Endothelial cell of umbilical vein (primary cell): ENCODE results near the gene C1orf210. TPM values are rescaled to one million over a fixed set of nuclear protein-coding genes. Genes with fewer than 3 reads are reported as not detected.

Experiments
- BruUV-seq: library from RNA; stranded (reverse); fragments of 400-500 nt; replicated peaks from 2 replicates; lab custom pipeline; 2021; lab: Mats Ljungman, UMichigan
- CTCF ChIA-PET: fragments of 300-600, 350-600 bp; sonication (Branson Sonifier 250); formaldehyde crosslinking; loops from one replicate; lab custom pipeline; 2021; ENCODE audit warnings: antibody characterized with exemption, inconsistent platforms; lab: Charles Lee
- POLR2A ChIA-PET: fragments of 300-600, 350-600 bp; sonication (Branson Sonifier 250); formaldehyde crosslinking; loops from one replicate; lab custom pipeline; 2021; ENCODE audit warnings: antibody characterized with exemption, inconsistent platforms; lab: Charles Lee
- DNase-seq: peaks from one replicate; pipeline ENCODE4 v3.0.0-alpha.2; 2011; ENCODE audit warnings: low read depth, low spot score
- FAIRE-seq: peaks from 2 replicates; lab custom pipeline; 2011; peaks lifted over from hg19 to GRCh38; lab: Jason Lieb, UNC
- H2AFZ ChIP-seq: 2 replicates; pipeline ENCODE4 v1.6.0; 2012; ENCODE audit warnings: low read depth, low read length, control low read depth, inconsistent platforms
- H3K27ac ChIP-seq: 2 replicates; pipeline ENCODE4 v1.5.1; 2011; ENCODE audit warnings: low read depth, mild to moderate bottlenecking, control low read depth, low read length, moderate library complexity; ENCODE audit not compliant: insufficient read depth
- H3K27me3 ChIP-seq, 2 experiments: 2 replicates each; pipeline versions ENCODE4 v1.6.0 to v1.6.1; 2011; ENCODE audit warnings: low read length in 2 of 2, mixed read lengths in 1 of 2; ENCODE audit not compliant: control insufficient read depth in 2 of 2, insufficient read depth in 2 of 2
- H3K36me3 ChIP-seq, 2 experiments: 2 replicates in 1 of 2; 3 replicates in 1 of 2; pipeline ENCODE4 v1.5.1; 2011; ENCODE audit warnings: low read length in 2 of 2, mild to moderate bottlenecking in 1 of 2, moderate library complexity in 1 of 2; ENCODE audit not compliant: control insufficient read depth in 2 of 2, insufficient read depth in 2 of 2; ENCODE audit errors: extremely low read depth in 1 of 2
- H3K4me1 ChIP-seq: 3 replicates; pipeline ENCODE4 v1.5.1; 2011; ENCODE audit warnings: mild to moderate bottlenecking, low read length; ENCODE audit not compliant: control insufficient read depth, insufficient read depth; ENCODE audit errors: extremely low read depth
- H3K4me2 ChIP-seq: 2 replicates; pipeline ENCODE4 v1.6.1; 2011; ENCODE audit warnings: low read length, control low read depth, mixed read lengths; ENCODE audit not compliant: insufficient read depth
- H3K4me3 ChIP-seq, 3 experiments: fragments of 200-600 bp in 1 of 3; sonication (generic), shearing (Covaris generic) in 1 of 3; replicated peaks in 1 of 3; 2 replicates each; pipeline ENCODE4 v1.5.1; 2011 to 2016; ENCODE audit warnings: control low read depth in 3 of 3, low read length in 3 of 3, mild to moderate bottlenecking in 2 of 3, inconsistent platforms in 1 of 3, low read depth in 1 of 3, moderate library complexity in 1 of 3; ENCODE audit not compliant: insufficient read depth in 1 of 3
- H3K79me2 ChIP-seq: 2 replicates; pipeline ENCODE4 v1.6.0; 2012; ENCODE audit warnings: low read length, inconsistent platforms; ENCODE audit not compliant: control insufficient read depth, insufficient read depth
- H3K9ac ChIP-seq: replicated peaks from 2 replicates; pipeline ENCODE3; 2011; ENCODE audit warnings: low read length, control low read depth; ENCODE audit not compliant: insufficient read depth; ENCODE audit errors: extremely low read depth
- H3K9me1 ChIP-seq: replicated peaks from 3 replicates; pipeline ENCODE4 v1.6.0; 2011; ENCODE audit warnings: mild to moderate bottlenecking, low read length; ENCODE audit not compliant: control insufficient read depth, insufficient read depth; ENCODE audit errors: extremely low read depth
- H3K9me3 ChIP-seq: replicated peaks from 2 replicates; pipeline ENCODE4 v1.5.1; 2012; ENCODE audit warnings: low read length, inconsistent platforms; ENCODE audit not compliant: control insufficient read depth, insufficient read depth
- H4K20me1 ChIP-seq: replicated peaks from 2 replicates; pipeline ENCODE3; 2011; ENCODE audit warnings: mild to moderate bottlenecking, low read length; ENCODE audit not compliant: control insufficient read depth, insufficient read depth; ENCODE audit errors: extremely low read depth
- CTCF ChIP-seq, 2 donors: IDR thresholded peaks; 1 replicate in 1 of 2; 2 replicates in 1 of 2; pipeline ENCODE4 v1.5.1; 2011; ENCODE audit warnings: low read length in 2 of 2, mild to moderate bottlenecking in 2 of 2, moderate library complexity in 2 of 2, control low read depth in 1 of 2, inconsistent platforms in 1 of 2, low read depth in 1 of 2; ENCODE audit not compliant: insufficient read depth in 1 of 2; ENCODE audit errors: extremely low read depth in 1 of 2
- EZH2 ChIP-seq: IDR thresholded peaks from 2 replicates; pipeline ENCODE4 v1.6.1; 2012; ENCODE audit warnings: borderline replicate concordance, low read depth, mild to moderate bottlenecking, moderate library complexity, low read length, inconsistent platforms; ENCODE audit not compliant: severe bottlenecking
- FOS ChIP-seq: IDR thresholded peaks from 2 replicates; pipeline ENCODE4 v1.6.1; 2011; ENCODE audit warnings: mild to moderate bottlenecking, low read length, moderate library complexity, borderline replicate concordance; ENCODE audit not compliant: insufficient read depth
- GATA2 ChIP-seq: IDR thresholded peaks from 2 replicates; pipeline ENCODE4 v1.7.0; 2011; ENCODE audit warnings: low read depth, mild to moderate bottlenecking, moderate library complexity, mixed read lengths, low read length; ENCODE audit not compliant: insufficient read length, insufficient read depth
- JUN ChIP-seq: IDR thresholded peaks from 2 replicates; pipeline ENCODE4 v1.6.1; 2011; ENCODE audit warnings: borderline replicate concordance, low read depth; ENCODE audit not compliant: insufficient read length, insufficient read depth
- MAX ChIP-seq: IDR thresholded peaks from 2 replicates; pipeline ENCODE4 v1.6.1; 2011; ENCODE audit not compliant: insufficient read depth, insufficient read length
- MYC ChIP-seq: IDR thresholded peaks from one replicate; pipeline ENCODE4 v1.6.1; 2011; ENCODE audit warnings: mild to moderate bottlenecking, low read depth, low read length
- POLR2A ChIP-seq: IDR thresholded peaks from 2 replicates; pipeline ENCODE4 v1.6.1; 2012; ENCODE audit warnings: low read depth, mild to moderate bottlenecking, control low read depth, low read length
- POLR2AphosphoS5 ChIP-seq: IDR thresholded peaks from 2 replicates; pipeline ENCODE4 v1.6.1; 2012; ENCODE audit warnings: low read depth, mild to moderate bottlenecking, control low read depth, low read length, moderate library complexity; ENCODE audit not compliant: insufficient read depth
- dilution Hi-C: fragments of 300-500 bp; cut with MboI; formaldehyde crosslinking; loops from one replicate; pipeline ENCODE4 v1.15.0; 2019; ENCODE audit warnings: low sequenced_read_pairs; ENCODE audit not compliant: extremely low pct_ligation_motif_present
- intact Hi-C: fragments of 100-400 bp; cut with micrococcal nuclease; formaldehyde crosslinking; loops from one replicate; pipeline ENCODE4 v1.10.0; 2022
- polyA plus RNA-seq, 4 experiments: library from polyadenylated mRNA; depleted of rRNA in 3 of 4; stranded (reverse) in 3 of 4; unstranded in 1 of 4; fragments of >200 nt; gene quantifications; 2 replicates each; pipeline versions ENCODE4 v1.2.1 to v1.2.3, GENCODE V29; 2011 to 2012; ENCODE audit warnings: missing spikeins in 1 of 4
- total RNA-seq: library from RNA; stranded (reverse); gene quantifications from 2 replicates; pipeline ENCODE4 v1.2.3, GENCODE V29; 2021

The C1orf210 gene
- total and polyA plus RNA-seq, 2 donors (not counting 3 experiments of a cell fraction or from before 2014, with no cell fraction given) = not detected

- TF ChIP-seq JUN (no peak), POLR2AphosphoS5 (no peak), MYC (no peak), EZH2 (no peak), CTCF (IDR thresholded peaks at IDR 0.05; ENCODE audit: extremely low read depth in 1 of 2, insufficient read depth in 1 of 2, low read depth in 1 of 2, low read length in 2 of 2) (no peak), GATA2 (no peak), MAX (no peak), POLR2A (no peak), FOS (no peak)
- no peak for DNase-seq
- intact Hi-C loops = no loop called here
- H3K36me3 ChIP-seq = peaks cover 54 to 89% of the 10 kb centered on the region in 2 experiments
- no TSS peak for BruUV-seq
- dilution Hi-C loops = no loop called here
- no peaks in the 10 kb centered on the region for H3K9me3 ChIP-seq
- H3K79me2 ChIP-seq = peaks cover 2% of the 10 kb centered on the region
- no peak overlapping the region for H3K27ac ChIP-seq
- ChIA-PET POLR2A (no interaction called here), CTCF (interaction anchor here (1.5 to 2.8 kb wide), 2 partner anchors 75 to 87 kb away, joined by 5 to 9 read pairs; no protein-coding TSS in a partner anchor)
- H3K4me2 ChIP-seq = no peak overlapping the region
- H3K9me1 ChIP-seq = no peaks in the 10 kb centered on the region
- H4K20me1 ChIP-seq = no peaks in the 10 kb centered on the region
- no peak for FAIRE-seq
- H3K27me3 ChIP-seq = no peaks in the 10 kb centered on the region
- no peak overlapping the region for H3K9ac ChIP-seq
- no peaks in the 10 kb centered on the region for H3K4me1 ChIP-seq
- H2AFZ ChIP-seq = no peak overlapping the region
- H3K4me3 ChIP-seq = no peak overlapping the region
These were observed 28.9 kb upstream of the C1orf210 start for GRCh38 chr1:43314233-43314632.
